22Rv1 (cell line): ENCODE measurements around the gene DPYSL4.

Source experiments
- ZFX ChIP-seq: fragments of 450-650 bp; IDR thresholded peaks from 2 replicates; pipeline ENCODE4 v1.6.1; 2017; ENCODE audit warnings: antibody characterized with exemption, borderline replicate concordance
- TF ChIP-seq, protein P1 (sequence below): fragments of 450-650 bp; IDR thresholded peaks from 2 replicates; pipeline ENCODE4 v1.5.1; 2017; ENCODE audit warnings: mild to moderate bottlenecking

DNA sequence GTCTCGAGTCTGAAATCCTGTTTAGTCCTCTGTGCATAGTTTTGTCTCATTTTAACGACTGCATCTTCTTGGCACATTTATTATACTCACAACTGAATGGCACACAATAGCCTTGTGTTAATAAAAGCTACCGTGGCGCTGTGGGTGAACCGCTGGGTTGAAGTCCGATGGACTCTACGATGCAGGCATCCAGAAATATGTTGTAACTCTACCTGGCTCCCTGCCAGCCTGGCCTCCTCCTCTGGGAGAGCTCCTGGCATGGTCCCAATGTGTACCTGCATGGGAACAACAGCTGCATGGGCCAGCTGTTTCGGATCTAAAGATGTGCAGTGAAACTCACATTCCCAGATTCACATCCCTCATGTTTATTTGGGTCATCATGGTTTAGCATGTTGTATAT is 3.7 kb upstream of the DPYSL4 start:
- TF ChIP-seq, protein P1, sequence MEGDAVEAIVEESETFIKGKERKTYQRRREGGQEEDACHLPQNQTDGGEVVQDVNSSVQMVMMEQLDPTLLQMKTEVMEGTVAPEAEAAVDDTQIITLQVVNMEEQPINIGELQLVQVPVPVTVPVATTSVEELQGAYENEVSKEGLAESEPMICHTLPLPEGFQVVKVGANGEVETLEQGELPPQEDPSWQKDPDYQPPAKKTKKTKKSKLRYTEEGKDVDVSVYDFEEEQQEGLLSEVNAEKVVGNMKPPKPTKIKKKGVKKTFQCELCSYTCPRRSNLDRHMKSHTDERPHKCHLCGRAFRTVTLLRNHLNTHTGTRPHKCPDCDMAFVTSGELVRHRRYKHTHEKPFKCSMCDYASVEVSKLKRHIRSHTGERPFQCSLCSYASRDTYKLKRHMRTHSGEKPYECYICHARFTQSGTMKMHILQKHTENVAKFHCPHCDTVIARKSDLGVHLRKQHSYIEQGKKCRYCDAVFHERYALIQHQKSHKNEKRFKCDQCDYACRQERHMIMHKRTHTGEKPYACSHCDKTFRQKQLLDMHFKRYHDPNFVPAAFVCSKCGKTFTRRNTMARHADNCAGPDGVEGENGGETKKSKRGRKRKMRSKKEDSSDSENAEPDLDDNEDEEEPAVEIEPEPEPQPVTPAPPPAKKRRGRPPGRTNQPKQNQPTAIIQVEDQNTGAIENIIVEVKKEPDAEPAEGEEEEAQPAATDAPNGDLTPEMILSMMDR, result no peak
- no peak for TF ChIP-seq ZFX
